ENCODE measurements around the gene PFN3. TPM values are rescaled to one million over a fixed set of nuclear protein-coding genes. Genes with fewer than 3 reads are reported as not detected.
A peak's percentile ranks its signal among the peaks of the same experiment; 100 is the strongest.

PFN3 gene
- not detected for polyA plus RNA-seq (2013, experiment 1 of 4)
- polyA plus RNA-seq (2013, experiment 2 of 4): not detected
- not detected for polyA plus RNA-seq (2013, experiment 3 of 4)
- not detected for polyA plus RNA-seq (2013, experiment 4 of 4)

- H3K4me1 ChIP-seq (ENCODE audit: control insufficient read depth, insufficient read depth, low read length): peaks cover 16% of the 10 kb centered on the region
- WGBS, 2 experiments: 81 to 83% methylated on average over 92 of the region's 92 CpGs
These were observed at the start of gene PFN3 for GRCh38 chr5:177399997-177400868. Gene PFN3 (minus strand): TSS chr5:177400661. CDS start chr5:177400576, 85 bp downstream.

GRCh38 chr5:177449140-177450061 lies 48.9 kb upstream of the PFN3 start:
- Histone ChIP-seq H3K36me3 (ENCODE audit: control insufficient read depth, insufficient read depth, low read length) (no peaks in the 10 kb centered on the region), H3K9me3 (ENCODE audit: control insufficient read depth, low read length) (no peaks in the 10 kb centered on the region), H3K4me1 (ENCODE audit: control insufficient read depth, insufficient read depth, low read length) (peaks cover 24% of the 10 kb centered on the region), H3K27ac (ENCODE audit: insufficient read depth, low read depth, low read length, poor library complexity, severe bottlenecking) (no peak overlapping the region), H3K4me3 (ENCODE audit: insufficient read depth, low read depth, low read length) (no peak overlapping the region), H3K27me3 (ENCODE audit: control insufficient read depth, insufficient read depth, low read length, poor library complexity, severe bottlenecking) (no peaks in the 10 kb centered on the region)
- 91 to 92% methylated on average over 18 of the region's 18 CpGs for WGBS, 2 experiments

More at GRCh38 chr5:177399997-177400868, at the start of gene PFN3:
- H3K36me3 ChIP-seq (ENCODE audit: control insufficient read depth, insufficient read depth, low read length): no peaks in the 10 kb centered on the region
- no peaks in the 10 kb centered on the region for H3K9me3 ChIP-seq (ENCODE audit: control insufficient read depth, low read length)
- peak within 1 kb of the TSS; percentile 10 for H3K4me3 ChIP-seq (ENCODE audit: insufficient read depth, low read depth, low read length)
- peaks cover 78% of the 10 kb centered on the region for H3K27me3 ChIP-seq (ENCODE audit: control insufficient read depth, insufficient read depth, low read length, poor library complexity, severe bottlenecking)
- no peak within 1 kb of the TSS for H3K27ac ChIP-seq (ENCODE audit: insufficient read depth, low read depth, low read length, poor library complexity, severe bottlenecking)

- Histone ChIP-seq H3K27ac (ENCODE audit: insufficient read depth, low read depth, low read length, poor library complexity, severe bottlenecking) (peak overlapping the region; percentile 87), H3K4me1 (ENCODE audit: control insufficient read depth, insufficient read depth, low read length) (peaks cover 24% of the 10 kb centered on the region)
These were observed 47.9 kb upstream of the PFN3 start for GRCh38 chr5:177448244-177448950.

GRCh38 chr5:177447611-177448243 lies 47.3 kb upstream of the PFN3 start:
- no peaks in the 10 kb centered on the region for H3K36me3 ChIP-seq (ENCODE audit: control insufficient read depth, insufficient read depth, low read length)
- peak overlapping the region; percentile 49 for H3K4me3 ChIP-seq (ENCODE audit: insufficient read depth, low read depth, low read length)
- H3K4me1 ChIP-seq (ENCODE audit: control insufficient read depth, insufficient read depth, low read length): peaks cover 24% of the 10 kb centered on the region
- H3K9me3 ChIP-seq (ENCODE audit: control insufficient read depth, low read length): no peaks in the 10 kb centered on the region
- H3K27me3 ChIP-seq (ENCODE audit: control insufficient read depth, insufficient read depth, low read length, poor library complexity, severe bottlenecking): no peaks in the 10 kb centered on the region
- H3K27ac ChIP-seq (ENCODE audit: insufficient read depth, low read depth, low read length, poor library complexity, severe bottlenecking): peak overlapping the region; percentile 87
- WGBS, 2 experiments: 8 to 9% methylated on average over 23 of the region's 23 CpGs

More at GRCh38 chr5:177448244-177448950, 47.9 kb upstream of the PFN3 start:
- H3K36me3 ChIP-seq (ENCODE audit: control insufficient read depth, insufficient read depth, low read length): no peaks in the 10 kb centered on the region
- 90% methylated on average over 6 of the region's 6 CpGs for WGBS, 2 experiments
- H3K9me3 ChIP-seq (ENCODE audit: control insufficient read depth, low read length): no peaks in the 10 kb centered on the region
- H3K27me3 ChIP-seq (ENCODE audit: control insufficient read depth, insufficient read depth, low read length, poor library complexity, severe bottlenecking): no peaks in the 10 kb centered on the region
- no peak overlapping the region for H3K4me3 ChIP-seq (ENCODE audit: insufficient read depth, low read depth, low read length)

GRCh38 chr5:177447066-177447610 lies 46.7 kb upstream of the PFN3 start:
- Histone ChIP-seq H3K9me3 (ENCODE audit: control insufficient read depth, low read length) (no peaks in the 10 kb centered on the region), H3K27me3 (ENCODE audit: control insufficient read depth, insufficient read depth, low read length, poor library complexity, severe bottlenecking) (no peaks in the 10 kb centered on the region), H3K36me3 (ENCODE audit: control insufficient read depth, insufficient read depth, low read length) (no peaks in the 10 kb centered on the region), H3K4me3 (ENCODE audit: insufficient read depth, low read depth, low read length) (peak overlapping the region; percentile 49), H3K4me1 (ENCODE audit: control insufficient read depth, insufficient read depth, low read length) (peaks cover 24% of the 10 kb centered on the region), H3K27ac (ENCODE audit: insufficient read depth, low read depth, low read length, poor library complexity, severe bottlenecking) (peak overlapping the region; percentile 90)
- 0% methylated on average over 37 to 46 of the region's 52 CpGs for WGBS, 2 experiments

GRCh38 chr5:177446200-177447065 lies 46.0 kb upstream of the PFN3 start, which contains the start of gene PRR7:
Gene PRR7 (plus strand): TSS chr5:177446814. CDS start chr5:177455068, 8,254 bp downstream.
- 3% methylated on average over 89 of the region's 89 CpGs for WGBS, 2 experiments
- Histone ChIP-seq H3K9me3 (ENCODE audit: control insufficient read depth, low read length) (no peaks in the 10 kb centered on the region), H3K27ac (ENCODE audit: insufficient read depth, low read depth, low read length, poor library complexity, severe bottlenecking) (peak within 1 kb of the TSS; percentile 90), H3K27me3 (ENCODE audit: control insufficient read depth, insufficient read depth, low read length, poor library complexity, severe bottlenecking) (no peaks in the 10 kb centered on the region), H3K36me3 (ENCODE audit: control insufficient read depth, insufficient read depth, low read length) (no peaks in the 10 kb centered on the region), H3K4me3 (ENCODE audit: insufficient read depth, low read depth, low read length) (peak within 1 kb of the TSS; percentile 49), H3K4me1 (ENCODE audit: control insufficient read depth, insufficient read depth, low read length) (peaks cover 24% of the 10 kb centered on the region)

GRCh38 chr5:177445917-177446199 lies 45.4 kb upstream of the PFN3 start:
- peak overlapping the region; percentile 49 for H3K4me3 ChIP-seq (ENCODE audit: insufficient read depth, low read depth, low read length)
- no peaks in the 10 kb centered on the region for H3K9me3 ChIP-seq (ENCODE audit: control insufficient read depth, low read length)
- no peaks in the 10 kb centered on the region for H3K27me3 ChIP-seq (ENCODE audit: control insufficient read depth, insufficient read depth, low read length, poor library complexity, severe bottlenecking)
- no peaks in the 10 kb centered on the region for H3K36me3 ChIP-seq (ENCODE audit: control insufficient read depth, insufficient read depth, low read length)
- H3K27ac ChIP-seq (ENCODE audit: insufficient read depth, low read depth, low read length, poor library complexity, severe bottlenecking): no peak overlapping the region
- H3K4me1 ChIP-seq (ENCODE audit: control insufficient read depth, insufficient read depth, low read length): peaks cover 24% of the 10 kb centered on the region
- WGBS, 2 experiments: 46 to 60% methylated on average over 7 to 8 of the region's 8 CpGs

- Histone ChIP-seq H3K9me3 (ENCODE audit: control insufficient read depth, low read length) (no peaks in the 10 kb centered on the region), H3K4me1 (ENCODE audit: control insufficient read depth, insufficient read depth, low read length) (peaks cover 24% of the 10 kb centered on the region), H3K36me3 (ENCODE audit: control insufficient read depth, insufficient read depth, low read length) (no peaks in the 10 kb centered on the region), H3K27ac (ENCODE audit: insufficient read depth, low read depth, low read length, poor library complexity, severe bottlenecking) (no peak overlapping the region), H3K27me3 (ENCODE audit: control insufficient read depth, insufficient read depth, low read length, poor library complexity, severe bottlenecking) (no peaks in the 10 kb centered on the region), H3K4me3 (ENCODE audit: insufficient read depth, low read depth, low read length) (no peak overlapping the region)
- 83 to 84% methylated on average over 10 of the region's 10 CpGs for WGBS, 2 experiments
These were observed 44.8 kb upstream of the PFN3 start for GRCh38 chr5:177445052-177445916.
